Superior temporal gyrus (tissue), 1 donor: ENCODE results near the gene PLA2G2F.

ENCODE experiments used
- DNase-seq: peaks from one replicate; pipeline ENCODE4 v3.0.0-alpha.2; 2016; ENCODE audit errors: extremely low spot score

Gene PLA2G2F

DNA sequence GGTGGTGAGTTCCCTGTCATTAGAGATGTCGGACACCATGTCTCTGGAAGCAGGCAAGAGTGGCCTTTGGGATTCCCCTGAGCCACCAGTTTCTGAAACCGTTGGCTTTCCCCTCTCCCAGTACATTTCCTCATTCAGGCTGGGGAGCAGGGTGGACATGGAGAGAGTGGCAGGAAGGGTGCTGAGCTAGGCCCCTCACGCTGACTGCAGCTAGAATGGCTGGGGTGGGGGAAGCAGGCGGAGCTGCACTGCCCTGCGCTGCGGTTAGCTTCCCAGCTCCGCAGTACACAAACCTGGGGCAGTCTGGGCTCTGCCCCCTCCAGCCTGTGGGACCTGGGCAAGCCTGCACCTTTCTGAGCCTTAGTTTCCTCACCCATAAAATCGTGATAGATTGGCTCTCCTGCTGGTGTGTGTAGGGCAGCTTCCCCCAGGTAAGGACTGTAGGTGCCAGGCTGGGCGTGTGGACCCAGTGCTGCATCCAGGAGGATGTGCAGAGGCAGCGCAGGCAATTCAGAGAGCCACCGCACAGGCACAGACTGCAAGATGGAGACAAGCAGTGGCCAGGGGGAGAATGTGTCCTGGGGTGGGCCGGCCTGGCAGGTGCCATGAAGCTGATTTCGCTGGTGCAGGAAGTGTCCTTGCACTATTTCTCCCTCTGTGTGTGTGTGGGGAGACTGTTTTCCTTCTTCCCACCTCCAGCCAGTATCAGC lies 3.0 kb downstream of the PLA2G2F start:
- DNase-seq = no peak

DNA sequence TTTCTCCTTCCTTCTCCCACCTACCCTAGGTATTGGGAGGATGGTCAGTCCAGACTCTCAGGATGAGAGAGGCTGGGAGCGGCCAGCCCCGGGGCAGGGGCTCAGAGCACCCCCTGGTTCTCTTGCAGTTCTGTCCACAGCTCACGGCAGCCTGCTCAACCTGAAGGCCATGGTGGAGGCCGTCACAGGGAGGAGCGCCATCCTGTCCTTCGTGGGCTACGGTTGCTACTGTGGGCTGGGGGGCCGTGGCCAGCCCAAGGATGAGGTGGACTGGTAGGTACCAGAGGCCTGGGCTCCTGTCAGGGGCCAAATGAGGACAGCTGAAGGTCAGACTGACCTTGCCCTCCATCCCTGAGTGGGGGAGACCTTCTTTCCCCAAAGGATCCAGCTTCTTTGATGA lies 4.2 kb downstream of the PLA2G2F start:
- no peak for DNase-seq

DNA sequence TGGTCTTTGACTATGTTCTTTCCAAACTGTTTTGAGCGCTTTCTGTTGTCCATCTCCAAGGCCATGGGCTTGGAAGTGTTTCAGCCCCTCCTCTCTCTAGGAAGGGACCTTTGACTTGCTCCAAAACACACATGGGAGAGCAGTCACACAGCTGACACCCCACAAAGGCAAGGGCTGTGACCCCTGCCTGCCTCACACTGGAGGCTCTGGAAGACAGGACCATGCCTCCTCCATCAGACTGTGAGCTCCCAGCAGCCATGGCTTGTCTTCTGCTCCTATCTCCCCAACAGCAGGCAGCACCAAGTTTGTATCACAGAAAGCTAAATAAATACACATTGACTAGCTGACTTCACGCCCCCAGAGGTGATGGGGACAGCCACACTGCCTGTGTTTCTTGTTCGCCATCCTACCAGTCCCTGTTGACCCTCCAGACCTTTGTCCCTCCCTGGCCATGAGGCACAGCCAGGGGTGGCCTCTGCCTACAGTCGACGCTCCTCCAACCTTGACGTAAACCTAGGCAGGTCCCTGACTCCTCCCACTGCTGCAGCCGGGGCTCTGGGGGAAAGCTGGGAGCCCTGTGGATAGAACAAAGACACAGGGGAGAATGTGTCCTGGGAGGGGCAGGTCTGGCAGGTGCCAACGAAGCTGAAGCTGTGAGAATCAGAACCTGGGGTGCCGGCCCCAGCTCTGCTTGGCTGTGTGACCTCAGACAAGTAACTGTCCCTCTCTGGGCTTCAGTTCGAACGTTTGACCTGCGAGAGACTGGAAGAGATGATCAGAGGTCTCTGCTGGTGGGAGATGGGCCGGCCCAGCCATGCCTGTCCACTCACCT lies 4.8 kb downstream of the PLA2G2F start:
- DNase-seq = no peak

DNA sequence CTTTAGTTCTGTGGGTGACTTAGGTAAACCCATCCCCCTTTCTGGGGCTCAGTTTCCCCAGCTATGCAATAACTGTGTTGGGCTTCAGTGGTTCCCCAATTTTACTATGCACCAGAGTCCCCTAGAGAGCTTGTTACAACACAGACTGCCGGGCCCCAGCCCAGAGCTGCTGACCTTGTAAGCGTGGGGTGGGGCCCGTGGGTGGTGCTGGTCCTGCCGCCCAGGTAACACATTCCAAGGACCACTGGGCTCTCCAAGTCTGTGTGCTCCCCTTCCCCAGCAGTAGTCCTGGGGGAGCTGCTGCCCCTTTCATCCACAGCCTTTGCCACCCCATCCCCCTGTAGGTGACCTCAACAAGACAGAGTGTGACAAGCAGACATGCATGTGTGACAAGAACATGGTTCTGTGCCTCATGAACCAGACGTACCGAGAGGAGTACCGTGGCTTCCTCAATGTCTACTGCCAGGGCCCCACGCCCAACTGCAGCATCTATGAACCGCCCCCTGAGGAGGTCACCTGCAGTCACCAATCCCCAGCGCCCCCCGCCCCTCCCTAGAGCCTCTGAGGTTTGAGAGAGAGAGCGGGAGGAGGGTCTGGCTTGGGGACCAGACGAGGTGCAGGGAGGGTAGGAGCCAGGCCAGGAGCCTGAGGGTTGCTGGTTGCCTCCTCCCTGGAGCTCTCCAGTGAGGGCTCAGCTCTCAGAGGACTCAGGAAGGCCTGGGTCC lies 8.9 kb downstream of the PLA2G2F start:
- DNase-seq = no peak

DNA sequence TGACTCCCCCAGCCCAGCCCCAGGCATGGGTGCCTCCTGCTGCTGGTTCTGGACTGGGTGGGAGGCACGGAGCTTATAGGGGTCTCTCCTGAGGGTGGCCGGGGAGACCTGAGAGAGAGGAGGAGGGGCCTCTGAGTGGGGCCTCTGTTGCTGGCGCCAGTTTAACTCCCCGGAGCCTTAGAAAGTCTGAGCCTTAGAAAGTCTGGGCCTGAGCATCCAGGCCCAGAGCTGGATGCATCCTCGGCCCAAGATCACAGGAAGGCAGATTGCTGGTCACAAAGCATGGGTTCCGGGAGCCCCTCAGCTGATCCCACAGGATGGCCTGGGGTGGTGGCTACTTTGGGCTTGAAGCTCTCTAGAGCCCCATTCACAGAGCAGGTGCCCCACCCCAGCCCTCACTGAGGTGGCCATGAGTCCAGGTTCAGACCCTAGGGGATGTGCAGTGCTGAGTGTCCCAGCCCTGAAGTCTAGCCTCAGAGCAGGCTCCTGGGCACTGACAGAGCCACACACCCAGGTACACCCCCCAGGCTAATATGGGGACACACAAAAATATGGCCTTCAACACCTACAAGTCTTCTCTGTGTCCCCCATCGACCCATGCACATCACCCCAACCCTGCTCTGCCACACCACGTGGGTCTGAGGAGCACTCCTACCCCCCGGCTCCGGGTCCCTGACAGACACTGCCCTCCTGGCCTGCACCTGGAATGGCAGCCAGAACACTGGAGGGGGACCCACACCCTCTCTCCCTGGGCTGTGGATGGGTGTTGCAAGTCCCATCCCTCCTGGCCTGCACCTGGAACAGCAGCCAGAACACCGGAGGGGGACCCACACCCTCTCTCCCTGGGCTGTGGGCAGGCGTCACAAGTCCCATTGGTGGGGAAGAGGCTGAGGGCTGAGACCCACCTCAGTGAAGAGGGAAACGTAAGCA lies 9.7 kb downstream of the PLA2G2F start:
- DNase-seq = no peak

DNA sequence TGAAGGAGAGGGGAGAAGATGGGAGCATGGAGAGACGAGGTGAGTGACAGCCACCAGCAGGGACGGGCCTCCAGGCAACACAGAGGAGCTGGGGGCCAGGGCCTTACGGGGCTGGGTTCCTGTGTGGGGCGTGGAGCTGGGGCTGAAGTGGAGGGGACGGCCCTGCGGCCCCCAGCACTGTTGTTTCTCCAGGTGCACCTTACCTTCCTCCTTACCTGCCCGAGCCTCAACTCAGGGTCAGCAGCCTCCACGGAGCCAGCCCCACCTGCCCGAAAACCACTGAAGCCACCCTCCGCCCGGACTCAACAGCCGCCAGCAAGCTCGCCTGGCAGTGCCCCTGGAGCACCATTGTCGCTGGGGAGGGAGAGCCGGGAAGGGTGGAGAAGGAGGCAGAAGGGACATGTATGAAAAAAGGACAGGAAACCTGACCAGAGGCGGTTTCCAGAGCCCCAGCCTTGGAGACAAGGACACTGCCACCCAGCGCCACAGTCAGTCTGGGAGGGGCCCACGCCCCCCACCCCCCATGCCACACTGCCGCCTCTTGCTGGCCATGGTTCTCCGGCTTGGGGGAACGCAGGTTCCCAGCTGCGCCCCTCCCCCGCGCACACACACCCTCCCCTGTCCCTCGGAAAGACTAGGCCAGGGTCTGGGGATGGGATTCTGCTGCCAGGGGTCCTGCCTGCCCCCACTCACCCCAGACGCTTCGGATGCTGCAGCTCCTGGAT lies 10.6 kb downstream of the PLA2G2F start:
- no peak for DNase-seq

DNA sequence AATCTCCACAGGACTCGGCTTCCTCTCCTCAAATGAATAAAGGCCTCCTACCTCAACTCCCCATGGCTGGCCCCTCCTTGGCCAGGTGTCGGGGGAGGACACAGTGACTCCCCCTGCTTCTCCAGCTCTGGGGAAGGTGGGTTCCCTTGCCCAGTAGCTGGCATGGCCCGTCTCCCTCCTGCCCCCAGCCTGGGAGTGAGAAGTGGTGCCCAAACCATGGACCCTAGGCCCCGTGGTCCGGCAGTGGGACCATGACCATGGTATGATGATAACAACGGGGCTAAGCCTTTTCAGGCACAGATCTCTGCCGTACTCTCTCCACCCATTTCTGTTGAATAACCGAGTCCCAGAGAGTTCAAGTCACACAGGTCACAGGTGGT lies 11.2 kb downstream of the PLA2G2F start:
- no peak for DNase-seq

DNA sequence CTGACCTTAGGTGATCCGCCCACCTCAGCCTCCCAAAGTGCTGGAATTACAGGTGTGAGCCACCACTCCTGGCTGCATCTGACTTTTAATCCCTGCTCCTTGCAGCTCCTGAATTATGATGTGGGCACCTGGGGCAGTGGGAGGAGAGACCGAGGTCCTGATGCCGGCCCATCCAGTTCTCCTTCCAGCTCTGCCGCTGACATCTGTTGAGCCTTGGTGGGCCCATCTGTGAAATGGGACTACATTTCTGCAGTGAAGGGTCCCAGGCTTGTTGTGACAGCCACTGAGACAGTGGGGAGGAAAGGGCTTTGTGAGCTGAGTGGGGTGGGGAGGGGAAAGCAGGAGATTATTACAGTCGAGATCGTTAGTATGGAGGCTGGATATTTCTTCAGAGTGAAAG lies 11.8 kb downstream of the PLA2G2F start:
- DNase-seq = no peak

DNA sequence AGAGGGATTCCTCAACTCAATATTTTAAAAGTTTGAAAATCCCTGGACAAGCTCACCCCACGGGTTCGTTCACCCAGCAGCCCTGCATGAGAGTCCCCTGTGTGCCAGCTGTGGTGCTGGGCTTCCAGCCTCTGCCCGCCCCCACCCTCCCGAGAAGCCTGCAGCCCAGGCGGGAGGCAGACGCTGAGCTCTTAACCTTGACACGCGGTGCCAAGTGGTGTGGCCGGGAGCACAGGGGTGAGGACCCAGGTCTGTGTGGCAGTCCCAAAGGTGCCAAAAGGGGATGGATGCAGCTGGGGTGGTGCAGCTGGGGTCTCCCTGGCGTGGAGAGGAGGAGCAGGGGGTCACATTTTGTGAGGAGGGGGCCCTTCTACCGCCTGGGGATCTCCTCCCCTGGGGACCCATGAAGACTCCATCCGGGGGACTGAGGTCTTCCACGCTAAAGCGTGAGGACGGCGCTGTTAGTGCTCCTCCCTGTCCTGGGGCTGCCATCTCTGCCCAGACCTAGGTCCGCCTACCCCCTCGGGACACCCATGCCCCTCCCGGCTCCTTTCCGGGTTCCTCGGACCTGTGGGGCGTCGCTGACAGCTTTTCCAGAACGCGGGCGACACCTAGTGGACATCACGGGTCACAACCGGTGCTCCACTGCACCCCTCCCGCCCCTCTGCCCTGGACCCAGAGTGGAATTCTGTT lies 12.9 kb downstream of the PLA2G2F start:
- peak; percentile 85 for DNase-seq

DNA sequence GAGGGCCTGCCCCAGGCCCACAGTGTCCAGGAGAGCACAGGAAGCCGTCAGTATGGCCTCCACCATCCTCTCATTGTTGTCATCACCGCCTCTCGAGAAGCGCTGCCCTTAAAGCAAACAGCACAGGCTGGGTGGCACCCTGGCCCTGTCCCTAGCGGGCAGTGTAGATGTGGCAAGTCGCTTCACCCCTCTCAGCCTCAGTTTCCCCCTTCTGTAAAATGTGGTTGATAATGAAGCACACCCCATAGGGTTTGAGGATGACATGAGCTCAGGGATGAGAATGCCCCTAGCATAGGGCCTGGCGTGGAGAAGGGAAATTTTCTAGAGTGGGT lies 13.4 kb downstream of the PLA2G2F start:
- no peak for DNase-seq

DNA sequence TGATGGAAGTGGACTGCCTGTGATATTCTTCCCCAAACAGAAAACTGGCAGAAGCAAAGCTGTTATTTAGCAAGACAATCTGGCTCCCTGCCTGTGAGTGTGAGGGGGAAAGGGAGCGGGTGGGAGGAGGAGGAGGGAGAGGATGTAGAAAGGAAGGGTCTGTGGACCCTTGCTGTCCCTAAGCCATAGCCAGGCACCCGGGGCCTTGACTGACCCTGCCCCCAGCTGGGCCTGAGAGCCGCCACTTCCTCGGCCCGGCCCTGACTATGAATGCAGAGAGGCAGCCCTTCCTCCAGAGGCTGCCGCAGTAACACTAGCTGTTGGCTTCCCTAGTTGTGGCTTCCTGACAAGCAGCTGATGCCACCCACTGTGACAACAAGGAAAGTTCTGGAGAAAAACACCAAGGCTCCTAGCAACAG lies 13.9 kb downstream of the PLA2G2F start:
- DNase-seq = peak; percentile 63

DNA sequence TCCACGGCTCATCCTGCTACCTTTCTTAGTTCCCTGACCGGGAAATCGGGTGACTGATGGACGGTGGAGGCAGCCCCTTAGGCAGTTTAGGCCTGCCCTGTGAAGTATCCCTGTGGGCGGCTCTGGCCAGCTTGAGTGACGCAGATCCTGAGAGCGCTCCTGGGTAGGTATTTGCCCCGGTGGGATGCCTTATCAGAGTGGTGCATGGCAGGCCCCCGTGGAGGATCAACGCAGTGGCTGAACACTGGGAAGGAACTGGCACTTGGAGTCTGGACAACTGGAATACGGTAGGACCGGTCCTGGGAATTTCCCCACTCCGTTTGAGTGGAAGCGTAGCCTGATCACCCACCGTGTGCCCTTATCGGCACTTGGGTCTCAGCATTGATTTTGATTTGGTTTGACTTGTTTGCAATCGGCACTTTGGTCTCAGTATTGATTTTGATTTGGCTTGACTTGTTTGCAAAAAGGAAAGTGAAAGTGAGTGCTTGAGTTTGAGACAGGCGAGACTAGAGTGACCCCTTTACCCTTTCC lies 15.2 kb downstream of the PLA2G2F start:
- DNase-seq = no peak

DNA sequence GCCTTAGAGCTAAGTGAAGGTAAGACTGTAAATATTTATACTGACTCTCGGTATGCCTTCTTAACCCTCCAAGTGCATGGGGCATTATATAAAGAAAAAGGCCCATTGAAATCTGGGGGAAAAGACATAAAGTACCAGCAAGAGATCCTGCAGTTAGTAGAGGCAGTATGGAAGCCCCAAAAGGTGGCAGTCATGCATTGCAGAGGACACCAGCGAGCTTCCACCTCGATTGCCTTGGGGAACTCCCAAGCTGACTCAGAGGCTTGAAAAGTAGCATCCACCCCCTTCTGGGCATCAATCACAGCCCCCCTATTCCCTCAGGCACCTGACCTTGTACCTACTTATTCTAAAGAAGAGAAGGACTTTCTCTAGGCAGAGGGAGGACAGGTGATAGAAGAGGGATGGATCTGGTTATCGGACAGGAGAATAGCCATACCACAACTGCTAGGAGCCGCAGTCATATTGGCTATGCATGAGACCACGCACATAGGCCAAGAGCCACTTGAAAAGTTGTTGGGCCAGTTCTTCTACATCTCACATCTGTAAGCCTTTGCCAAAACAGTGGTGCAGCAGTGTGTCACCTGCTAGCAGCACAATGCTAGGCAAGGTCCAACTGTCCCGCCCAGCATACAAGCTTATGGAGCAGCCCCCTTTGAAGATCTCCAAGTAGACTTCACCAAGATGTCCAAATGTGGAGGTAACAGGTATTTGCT lies 19.4 kb downstream of the PLA2G2F start:
- DNase-seq = no peak

DNA sequence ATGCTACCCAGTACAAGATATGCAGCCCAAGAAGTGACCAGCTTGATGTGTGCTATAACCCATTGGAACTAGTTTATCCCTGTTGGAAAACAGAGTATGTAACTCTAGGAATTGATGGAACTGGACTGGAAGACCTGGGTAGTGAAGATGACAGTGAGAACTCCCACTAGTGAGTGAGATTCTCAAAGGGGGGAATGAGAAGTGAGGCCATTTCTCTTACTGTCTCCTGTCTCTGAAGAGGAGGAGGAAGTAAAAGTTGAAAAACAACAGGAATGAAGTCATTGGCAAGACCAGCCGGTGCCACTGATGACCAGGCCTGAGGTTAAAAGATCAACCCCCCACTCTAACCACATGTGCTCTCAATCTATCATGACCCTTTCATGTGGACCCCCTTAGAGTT lies 20.9 kb downstream of the PLA2G2F start:
- no peak for DNase-seq

DNA sequence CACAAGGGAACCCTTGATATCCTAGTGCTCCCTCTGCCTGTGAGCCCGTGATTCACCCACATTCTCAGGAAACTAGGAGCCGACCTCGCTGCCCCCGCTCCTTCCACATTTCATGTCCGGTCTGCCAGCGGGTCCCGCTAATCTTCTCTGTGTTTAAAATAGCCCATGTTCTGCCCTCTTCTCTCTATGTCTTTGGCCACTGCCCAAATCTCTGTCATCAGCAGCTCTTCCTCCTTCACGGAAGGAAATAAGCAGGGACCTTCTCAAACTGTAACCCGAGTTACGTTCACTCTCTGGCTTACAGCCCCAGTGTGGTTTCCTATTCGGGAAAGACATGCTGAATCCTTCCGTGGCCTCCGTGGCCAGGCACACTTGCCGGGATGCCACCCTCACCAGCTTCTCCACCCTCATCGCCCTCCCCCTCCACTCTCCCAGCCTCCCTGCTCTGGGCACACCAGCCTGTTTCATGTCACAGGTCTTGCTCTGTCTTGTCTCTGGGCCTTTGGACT lies 25.6 kb downstream of the PLA2G2F start:
- DNase-seq = peak; percentile 45

DNA sequence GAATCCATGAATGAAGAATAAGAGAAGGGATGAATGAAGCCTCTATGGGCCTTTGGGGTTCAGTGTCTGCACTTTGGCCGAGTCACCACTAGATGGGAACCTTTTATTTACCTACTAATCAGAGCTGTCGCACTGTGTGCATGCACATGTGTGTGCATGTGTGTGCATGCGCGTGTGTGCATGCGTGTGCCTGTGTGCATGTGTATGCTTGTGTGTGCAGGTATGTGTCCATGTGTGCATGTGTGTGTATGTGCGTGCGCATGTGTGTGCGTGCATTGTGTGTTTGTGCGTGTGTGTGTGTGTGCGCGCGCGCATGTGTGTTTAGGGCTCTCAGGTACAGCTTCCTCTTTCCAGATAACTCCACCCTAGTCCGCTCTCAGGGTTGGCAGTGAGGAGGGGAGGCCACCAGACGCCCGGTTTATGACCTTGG lies 26.4 kb downstream of the PLA2G2F start:
- peak; percentile 26 for DNase-seq

DNA sequence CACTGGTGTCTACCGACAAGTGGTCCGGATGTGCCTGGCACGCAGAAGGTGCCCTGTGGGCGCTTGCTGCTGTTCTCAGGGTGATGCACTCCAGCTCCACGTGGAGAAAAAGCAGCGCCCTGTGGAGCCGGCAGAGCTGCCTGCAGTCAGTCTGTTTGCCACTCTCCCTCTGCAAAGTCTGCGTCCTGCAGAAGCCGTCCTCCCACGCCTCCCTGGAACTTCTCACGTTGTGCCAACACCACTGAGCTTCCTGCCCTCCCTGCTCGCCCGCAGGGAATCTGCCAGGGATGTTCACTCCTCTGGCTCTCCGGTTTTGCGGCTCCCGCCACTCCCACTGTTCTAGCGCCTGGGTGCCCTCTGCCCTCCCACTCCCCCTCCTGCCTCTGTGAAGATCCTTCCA lies 26.9 kb downstream of the PLA2G2F start:
- DNase-seq = peak; percentile 47

DNA sequence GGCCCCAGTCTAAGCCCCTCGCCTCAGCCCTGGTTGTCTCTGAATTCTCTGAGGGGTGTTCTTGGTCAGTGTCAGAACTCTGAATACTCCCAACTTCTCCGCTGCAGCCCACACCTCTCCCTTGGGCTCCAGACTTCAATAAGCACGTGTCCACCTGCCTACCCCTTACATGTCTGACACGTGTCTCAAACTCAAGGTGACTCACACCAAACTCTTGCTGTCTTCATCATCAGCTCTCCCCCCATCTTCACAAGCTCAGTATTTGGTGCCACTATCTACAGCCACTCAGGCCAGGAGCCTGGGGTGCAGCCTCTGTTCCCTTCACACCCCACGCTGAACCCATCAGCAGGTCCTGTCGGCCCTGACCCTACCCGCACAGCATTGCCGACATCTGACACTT lies 28.0 kb downstream of the PLA2G2F start:
- no peak for DNase-seq
